Heart left ventricle (tissue), 13 donors: ENCODE measurements around the gene SMARCB1.

Source experiments
- CTCF ChIP-seq, 12 donors: fragments of 200-600 bp; sonication (generic) in 4 of 12; IDR thresholded peaks; one replicate each; pipeline versions ENCODE4 v1.5.0 to v1.8.0; 2018 to 2022; ENCODE audit warnings: antibody characterized with exemption in 12 of 12, mild to moderate bottlenecking in 5 of 12
- POLR2A ChIP-seq, 2 donors: fragments of 450-650 bp; IDR thresholded peaks; one replicate each; pipeline ENCODE4 v1.6.1; 2017; ENCODE audit warnings: antibody characterized with exemption in 2 of 2, mild to moderate bottlenecking in 2 of 2, moderate library complexity in 2 of 2
- donor health status: ischemic (EF 13 %, LVEDD 7.1; RV severe dilation, severe dysfunction).
- donor health status: DM: no; HTN: yes; CAD: no.
- donor health status: DM: no; HTN: no; CAD: no.
- donor health status: ischemic (EF 25% LVEDD 6.9; RV normal size, moderate dysfunction).
- donor health status: ischemic (EF 25% LVEDD 5.7; RV mildly dilated, moderate dysfunction).
- donor health status: ischemic (EF 35%, LVEDD 5.7; RV mildly dilated, moderate dysfunction).
- donor health status: nonischemic (EF 11% LVEDD 7.7; RV severe dilation, severe dysfunction).
- donor health status: DM: yes; HTN: yes; CAD: no.
- donor health status: PGD.
- donor health status: ischemic (EF 29% LVEDD 5.4; RV normal size, mild dysfunction).
- donor health status: nonischemic (EF 23%, LVEDD 6.1; RV moderate dilation, normal function).

GRCh38 chr22:23767303-23767672 lies 19.5 kb upstream of the SMARCB1 start:
- TF ChIP-seq CTCF (IDR thresholded peaks at IDR 0.05) (no peak), POLR2A (IDR thresholded peaks at IDR 0.05) (no peak)
